DND-41 (cell line): ENCODE data around the gene VPS37C.

ENCODE experiments used
- EZH2 ChIP-seq: IDR thresholded peaks from 3 replicates; pipeline ENCODE4 v1.6.1; 2012; ENCODE audit warnings: borderline replicate concordance, low read depth, mild to moderate bottlenecking, moderate library complexity, low read length, inconsistent platforms; ENCODE audit not compliant: severe bottlenecking
- TF ChIP-seq, protein P1 (sequence below): IDR thresholded peaks from 2 replicates; pipeline ENCODE4 v1.5.1; 2012; ENCODE audit warnings: borderline replicate concordance, low read length, moderate library complexity, mild to moderate bottlenecking; ENCODE audit not compliant: poor library complexity, severe bottlenecking; ENCODE audit errors: extremely low read depth

DNA sequence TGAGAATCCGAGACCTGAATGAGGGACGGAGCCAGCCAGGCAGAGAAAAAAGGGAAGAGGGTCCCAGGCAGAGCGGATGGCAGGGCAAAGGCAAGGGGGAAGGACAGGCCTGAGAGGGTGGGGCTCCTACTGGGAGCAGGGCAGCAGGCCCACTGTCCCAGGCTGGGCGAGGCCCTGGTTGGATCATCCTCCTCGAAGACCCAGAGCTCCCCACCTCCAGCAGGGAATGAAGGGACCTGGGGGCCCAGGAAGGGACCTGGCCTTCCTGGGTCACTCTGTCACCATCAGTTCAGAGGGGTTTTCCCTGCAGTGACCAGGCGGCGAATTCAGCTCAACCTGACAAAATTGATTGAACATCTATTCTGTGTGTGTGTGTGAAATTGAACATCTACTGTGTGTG is 54.9 kb downstream of the VPS37C start:
- TF ChIP-seq, protein P1, sequence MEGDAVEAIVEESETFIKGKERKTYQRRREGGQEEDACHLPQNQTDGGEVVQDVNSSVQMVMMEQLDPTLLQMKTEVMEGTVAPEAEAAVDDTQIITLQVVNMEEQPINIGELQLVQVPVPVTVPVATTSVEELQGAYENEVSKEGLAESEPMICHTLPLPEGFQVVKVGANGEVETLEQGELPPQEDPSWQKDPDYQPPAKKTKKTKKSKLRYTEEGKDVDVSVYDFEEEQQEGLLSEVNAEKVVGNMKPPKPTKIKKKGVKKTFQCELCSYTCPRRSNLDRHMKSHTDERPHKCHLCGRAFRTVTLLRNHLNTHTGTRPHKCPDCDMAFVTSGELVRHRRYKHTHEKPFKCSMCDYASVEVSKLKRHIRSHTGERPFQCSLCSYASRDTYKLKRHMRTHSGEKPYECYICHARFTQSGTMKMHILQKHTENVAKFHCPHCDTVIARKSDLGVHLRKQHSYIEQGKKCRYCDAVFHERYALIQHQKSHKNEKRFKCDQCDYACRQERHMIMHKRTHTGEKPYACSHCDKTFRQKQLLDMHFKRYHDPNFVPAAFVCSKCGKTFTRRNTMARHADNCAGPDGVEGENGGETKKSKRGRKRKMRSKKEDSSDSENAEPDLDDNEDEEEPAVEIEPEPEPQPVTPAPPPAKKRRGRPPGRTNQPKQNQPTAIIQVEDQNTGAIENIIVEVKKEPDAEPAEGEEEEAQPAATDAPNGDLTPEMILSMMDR: no peak
- TF ChIP-seq EZH2: no peak
